IPS-18c (cell line): ENCODE data around the gene UCN.
"Not testable (repeated sequence)": the region's sequence is repeated elsewhere in the genome, so short reads cannot be mapped to it uniquely, and the experiment has no call there.

ENCODE experiments used
- H3K4me3 ChIP-seq: 2 replicates; pipeline ENCODE4 v1.7.0; 2013; ENCODE audit warnings: low read depth, mild to moderate bottlenecking, low read length, moderate library complexity; ENCODE audit not compliant: insufficient read depth
- H3K9me3 ChIP-seq: one replicate; pipeline ENCODE4 v1.6.1; 2013; ENCODE audit warnings: mild to moderate bottlenecking, low read length, moderate library complexity; ENCODE audit not compliant: control insufficient read depth, insufficient read depth

The UCN gene, protein sequence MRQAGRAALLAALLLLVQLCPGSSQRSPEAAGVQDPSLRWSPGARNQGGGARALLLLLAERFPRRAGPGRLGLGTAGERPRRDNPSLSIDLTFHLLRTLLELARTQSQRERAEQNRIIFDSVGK

DNA sequence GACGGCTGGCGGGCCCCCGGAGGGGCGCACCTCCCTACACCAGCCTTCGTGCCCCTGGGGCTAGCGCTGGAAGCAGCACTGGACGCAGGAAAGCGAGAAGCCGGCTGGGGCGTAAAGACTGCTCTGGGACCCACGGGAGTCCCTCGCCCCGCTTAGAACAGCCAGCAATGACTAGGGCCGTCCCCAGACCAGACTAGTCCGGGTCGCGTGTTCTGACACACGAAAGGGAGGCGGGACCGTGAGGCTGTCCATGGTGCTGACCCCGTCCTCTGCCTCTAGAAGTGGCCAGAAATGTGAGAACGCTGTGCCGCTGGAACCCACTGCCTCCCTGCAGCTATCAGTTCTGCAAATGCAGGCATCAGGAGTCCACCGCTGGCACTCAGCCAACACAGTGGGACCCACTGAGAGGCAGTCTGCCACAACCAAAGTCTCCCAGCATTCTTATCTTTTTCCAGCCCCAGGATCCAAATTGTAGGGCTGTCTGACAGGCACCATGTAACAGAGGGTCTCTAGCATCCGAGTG is at the start of gene UCN:
UCN (minus strand) TSS at position 87 of the 523 bp plus-strand sequence. CDS start 550 bp downstream, outside the sequence.
- no peaks in the 10 kb centered on the region for H3K9me3 ChIP-seq
- peak within 1 kb of the TSS; percentile 50 for H3K4me3 ChIP-seq

GRCh38 chr2:27356382-27357181 is 48.3 kb upstream of the UCN start, which contains the start of gene GTF3C2:
TSS of gene GTF3C2 (minus strand) at chr2:27356764. CDS start at chr2:27343554, 13,210 bp downstream.
- H3K4me3 ChIP-seq = peak within 1 kb of the TSS; percentile 96
- no peaks in the 10 kb centered on the region for H3K9me3 ChIP-seq

GRCh38 chr2:27356056-27356381 is 47.8 kb upstream of the UCN start:
- Histone ChIP-seq H3K4me3 (peak overlapping the region; percentile 96), H3K9me3 (no peaks in the 10 kb centered on the region)

DNA sequence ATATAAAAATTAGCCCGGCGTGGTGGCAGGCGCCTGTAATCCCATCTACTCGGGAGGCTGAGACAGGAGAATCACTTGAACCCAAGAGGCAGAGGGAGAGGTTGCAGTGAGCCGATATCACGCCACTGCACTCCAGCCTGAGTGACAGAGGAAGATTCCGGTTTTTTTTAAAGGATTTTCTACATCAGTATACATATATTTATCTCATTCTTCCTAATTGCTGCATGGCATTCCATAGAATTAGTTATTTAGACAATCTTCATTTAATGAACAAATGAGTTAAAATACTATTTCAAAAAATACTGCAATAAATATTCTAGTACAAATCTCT is 46.3 kb upstream of the UCN start:
- H3K4me3 ChIP-seq = no peak overlapping the region
- H3K9me3 ChIP-seq = no peaks in the 10 kb centered on the region

GRCh38 chr2:27353762-27354596 is 45.7 kb upstream of the UCN start:
- H3K4me3 ChIP-seq = no peak overlapping the region
- no peaks in the 10 kb centered on the region for H3K9me3 ChIP-seq

DNA sequence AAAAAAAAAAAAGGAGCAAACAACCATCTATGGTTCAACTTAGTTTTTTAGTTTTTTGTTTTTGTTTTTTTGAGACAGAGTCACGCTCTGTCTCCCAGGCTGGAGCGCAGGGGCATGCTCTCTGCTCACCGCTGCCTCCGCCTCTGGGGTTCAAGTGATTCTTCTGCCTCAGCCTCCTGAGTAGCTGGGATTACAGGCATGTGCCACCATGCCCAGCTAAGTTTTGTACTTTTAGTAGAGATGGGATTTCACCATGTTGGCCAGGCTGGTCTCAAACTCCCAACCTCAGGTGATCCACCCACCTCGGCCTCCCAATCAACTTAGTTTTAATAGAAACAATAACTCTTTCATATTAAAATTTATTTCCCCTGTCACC is 45.1 kb upstream of the UCN start:
- H3K4me3 ChIP-seq, H3K9me3 ChIP-seq: not testable (repeated sequence)

GRCh38 chr2:27351802-27352598 is 43.8 kb upstream of the UCN start:
- Histone ChIP-seq H3K9me3 (no peaks in the 10 kb centered on the region), H3K4me3 (no peak overlapping the region)

DNA sequence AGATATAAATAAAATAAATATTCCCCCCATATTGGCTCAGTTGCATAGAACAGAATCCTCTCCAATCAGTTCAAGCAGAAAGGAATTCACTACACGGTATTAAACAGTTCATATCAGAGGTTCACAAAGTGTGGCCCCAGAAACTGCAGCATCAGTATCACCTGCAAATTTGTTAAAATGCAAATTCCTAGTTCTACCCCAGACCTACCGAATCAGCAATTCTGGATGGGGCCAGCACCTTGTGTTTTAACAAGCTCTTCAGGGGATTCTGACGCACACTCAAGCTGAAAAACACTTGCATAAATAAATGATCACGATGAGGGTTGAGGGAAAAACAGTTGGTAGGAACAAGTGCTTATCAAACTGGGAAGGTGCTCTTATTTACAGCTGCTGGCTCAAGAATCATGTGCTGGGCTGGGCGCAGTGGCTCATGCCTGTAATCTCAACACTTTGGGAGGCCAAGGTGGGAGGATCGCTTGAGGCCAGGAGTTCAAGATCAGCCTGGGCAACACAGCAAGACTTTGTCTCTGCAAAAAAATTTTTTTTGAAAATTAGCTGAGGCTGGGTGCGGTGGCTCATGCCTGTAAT is 42.0 kb upstream of the UCN start:
- H3K4me3 ChIP-seq = no peak overlapping the region
- peaks cover 4% of the 10 kb centered on the region for H3K9me3 ChIP-seq

- Histone ChIP-seq H3K9me3 (peaks cover 4% of the 10 kb centered on the region), H3K4me3 (no peak overlapping the region)
These were observed 39.4 kb upstream of the UCN start for GRCh38 chr2:27347641-27348040.

DNA sequence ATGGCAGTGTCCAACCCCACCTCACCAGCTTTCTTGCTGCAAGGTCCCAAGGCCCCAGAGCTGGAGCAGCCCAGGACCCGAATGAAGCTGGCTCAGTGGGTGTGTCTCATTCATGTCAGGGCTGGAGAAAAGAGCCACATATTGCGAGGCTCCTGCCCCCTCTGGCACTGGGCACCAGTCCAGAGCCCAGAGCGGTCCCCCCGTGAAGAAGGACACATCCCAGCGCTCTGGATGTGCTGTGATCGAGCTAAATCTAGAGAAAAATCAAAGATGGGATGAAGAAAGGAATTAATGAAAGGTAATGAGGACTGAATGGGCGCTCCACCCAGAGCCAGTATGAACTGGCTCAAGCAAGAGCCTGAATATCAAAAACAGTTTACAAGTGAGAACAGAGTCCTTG is 27.9 kb upstream of the UCN start:
- Histone ChIP-seq H3K4me3 (no peak overlapping the region), H3K9me3 (peaks cover 2% of the 10 kb centered on the region)

- peaks cover 2% of the 10 kb centered on the region for H3K9me3 ChIP-seq
- H3K4me3 ChIP-seq = no peak overlapping the region
These were observed 27.1 kb upstream of the UCN start for GRCh38 chr2:27335311-27335710.

- Histone ChIP-seq H3K9me3 (no peaks in the 10 kb centered on the region), H3K4me3 (no peak overlapping the region)
These were observed 16.5 kb upstream of the UCN start for GRCh38 chr2:27324720-27325119.

DNA sequence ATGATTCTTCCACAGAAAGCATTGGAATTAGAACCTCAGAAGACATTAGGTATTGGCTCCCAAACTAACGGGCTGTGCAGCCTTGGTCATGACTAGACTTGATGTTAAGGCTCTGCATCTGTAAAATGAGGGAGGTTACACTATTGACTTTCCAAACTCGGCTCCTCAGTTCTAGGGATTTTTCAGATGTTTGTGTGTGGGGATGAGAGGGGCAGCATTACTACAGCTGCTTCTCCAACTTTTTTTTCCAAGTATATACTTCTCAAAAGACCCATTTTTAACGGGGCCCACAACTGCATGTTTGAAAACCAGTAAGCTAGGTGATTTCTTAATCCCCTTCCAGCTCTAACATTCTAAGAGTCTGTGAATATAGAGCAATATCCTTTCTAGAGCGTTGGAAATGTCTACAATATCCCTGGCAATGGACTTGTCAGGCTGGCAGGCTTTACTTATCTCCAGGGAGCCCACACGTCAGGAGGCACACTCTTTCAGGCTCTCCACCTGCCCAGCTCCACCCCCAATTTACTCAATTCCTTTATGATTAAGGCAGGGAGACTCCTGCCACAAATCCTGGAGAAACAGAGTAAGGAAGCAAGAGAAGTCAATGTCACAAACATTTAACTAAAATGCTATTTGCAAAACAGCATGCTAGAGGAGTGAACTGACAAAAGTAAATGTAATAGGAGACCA is 15.5 kb upstream of the UCN start:
- no peaks in the 10 kb centered on the region for H3K9me3 ChIP-seq

GRCh38 chr2:27322766-27323595 is 14.7 kb upstream of the UCN start, which contains the start of gene MPV17:
TSS of gene MPV17 (minus strand) at chr2:27323097. CDS start at chr2:27322517, 580 bp downstream.
- Histone ChIP-seq H3K9me3 (no peaks in the 10 kb centered on the region), H3K4me3 (peak within 1 kb of the TSS; percentile 100)

More for the DNA sequence above, 15.5 kb upstream of the UCN start:
- H3K4me3 ChIP-seq = peak overlapping the region; percentile 100

DNA sequence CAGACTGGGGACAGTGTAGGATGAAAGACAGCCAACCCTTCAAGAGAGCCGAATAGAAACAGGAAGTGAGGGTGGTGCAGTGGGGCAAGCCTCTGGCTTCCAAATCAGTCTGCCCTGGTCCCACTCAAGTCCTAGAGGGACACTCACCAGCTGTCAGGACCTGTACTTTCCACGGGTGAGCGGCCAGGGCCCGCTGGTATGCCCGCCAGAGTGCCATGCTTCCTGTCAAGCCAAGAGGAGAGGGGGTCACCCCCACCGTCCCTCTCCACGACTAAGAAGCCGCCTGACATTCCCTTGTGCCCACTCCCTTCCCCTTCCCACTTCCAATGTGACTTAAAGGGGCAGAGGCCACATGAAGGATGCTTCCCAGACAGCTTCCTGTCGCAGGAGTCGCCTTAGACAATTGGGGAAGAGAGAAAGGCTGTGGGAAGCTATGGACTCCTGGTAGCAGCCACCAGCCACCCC is 14.1 kb upstream of the UCN start:
- peak overlapping the region; percentile 100 for H3K4me3 ChIP-seq
- no peaks in the 10 kb centered on the region for H3K9me3 ChIP-seq
